ENCODE data around the gene IREB2. TPM values are rescaled to one million over a fixed set of nuclear protein-coding genes. Genes with fewer than 3 reads are reported as not detected.

Gene IREB2
- total and polyA plus RNA-seq, 2 donors (not counting 3 experiments of a cell fraction or from before 2014, with no cell fraction given): 12.7 to 51.4 TPM

GRCh38 chr15:78506971-78507830 lies 69.2 kb downstream of the IREB2 start, which contains the start of gene HYKK:
Gene HYKK, plus strand, starts transcription at chr15:78507577. Its CDS starts 5,512 bp downstream, at chr15:78513089.
- FAIRE-seq: peak; percentile 99
- no peaks in the 10 kb centered on the region for H3K79me2 ChIP-seq (ENCODE audit: control insufficient read depth, insufficient read depth, low read length)
- DNase-seq (ENCODE audit: low read depth, low spot score): peak; percentile 98
- peak within 1 kb of the TSS; percentile 74 for H3K4me2 ChIP-seq (ENCODE audit: insufficient read depth, low read length)
- H3K4me3 ChIP-seq (replicated peaks in 1 of 3; ENCODE audit: insufficient read depth in 1 of 3, low read depth in 1 of 3, low read length in 3 of 3): peak within 1 kb of the TSS; percentile 35 to 65 (median 65)
- no peaks in the 10 kb centered on the region for H3K9me1 ChIP-seq (replicated peaks; ENCODE audit: control insufficient read depth, extremely low read depth, insufficient read depth, low read length)
- H4K20me1 ChIP-seq (replicated peaks; ENCODE audit: control insufficient read depth, extremely low read depth, insufficient read depth, low read length): no peaks in the 10 kb centered on the region
- ChIA-PET POLR2A (no interaction called here), CTCF (interaction anchor here (0.9 to 1.3 kb wide), 2 partner anchors 16 to 58 kb away, joined by 3 to 6 read pairs; partner anchors contain the start of gene CHRNA5)
- intact Hi-C loops (cut with micrococcal nuclease) (loop anchor here (1.0 to 2.0 kb wide), 3 partner anchors 33 to 208 kb away; partner anchors contain the start of genes IREB2, PSMA4 and SKIC8), dilution Hi-C loops (cut with MboI; ENCODE audit: extremely low pct_ligation_motif_present, low sequenced_read_pairs) (no loop called here)
- H3K9ac ChIP-seq (replicated peaks; ENCODE audit: extremely low read depth, insufficient read depth, low read length): peak within 1 kb of the TSS; percentile 48
- peaks cover 4% of the 10 kb centered on the region for H3K4me1 ChIP-seq (ENCODE audit: control insufficient read depth, extremely low read depth, insufficient read depth, low read length)
- peak within 1 kb of the TSS; percentile 97 for H2AFZ ChIP-seq (ENCODE audit: low read depth, low read length)
- BruUV-seq (replicated peaks): no TSS peak
- no peaks in the 10 kb centered on the region for H3K36me3 ChIP-seq (ENCODE audit: control insufficient read depth in 2 of 2, extremely low read depth in 1 of 2, insufficient read depth in 2 of 2, low read length in 2 of 2)
- peaks cover 3 to 4% of the 10 kb centered on the region in 2 experiments for H3K27me3 ChIP-seq (ENCODE audit: control insufficient read depth in 2 of 2, insufficient read depth in 2 of 2, low read length in 2 of 2)
- no peak within 1 kb of the TSS for H3K27ac ChIP-seq (ENCODE audit: insufficient read depth, low read depth, low read length)
- H3K9me3 ChIP-seq (replicated peaks; ENCODE audit: control insufficient read depth, insufficient read depth, low read length): no peaks in the 10 kb centered on the region
- TF ChIP-seq POLR2A (IDR thresholded peaks at IDR 0.05; ENCODE audit: low read depth, low read length) (no peak), FOS (IDR thresholded peaks at IDR 0.05; ENCODE audit: borderline replicate concordance, insufficient read depth, low read length) (no peak), JUN (IDR thresholded peaks at IDR 0.05; ENCODE audit: borderline replicate concordance, insufficient read depth, insufficient read length, low read depth) (no peak), POLR2AphosphoS5 (IDR thresholded peaks at IDR 0.05; ENCODE audit: insufficient read depth, low read depth, low read length) (peak; percentile 53), GATA2 (IDR thresholded peaks at IDR 0.05; ENCODE audit: insufficient read depth, insufficient read length, low read depth, low read length) (no peak), MYC (IDR thresholded peaks at IDR 0.05; ENCODE audit: low read depth, low read length) (no peak), EZH2 (IDR thresholded peaks at IDR 0.05; ENCODE audit: borderline replicate concordance, low read depth, low read length, severe bottlenecking) (no peak), CTCF (IDR thresholded peaks at IDR 0.05; ENCODE audit: extremely low read depth in 1 of 2, insufficient read depth in 1 of 2, low read depth in 1 of 2, low read length in 2 of 2) (peak in 1 of 2 donors; percentile 21)
- TF ChIP-seq, protein P1, sequence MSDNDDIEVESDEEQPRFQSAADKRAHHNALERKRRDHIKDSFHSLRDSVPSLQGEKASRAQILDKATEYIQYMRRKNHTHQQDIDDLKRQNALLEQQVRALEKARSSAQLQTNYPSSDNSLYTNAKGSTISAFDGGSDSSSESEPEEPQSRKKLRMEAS (IDR thresholded peaks at IDR 0.05; ENCODE audit: insufficient read depth, insufficient read length): no peak

All from endothelial cell of umbilical vein (primary cell).